ENCODE data around the gene PPIL6.

Gene PPIL6

GRCh38 chr6:109360791-109361190, 79.6 kb downstream of the PPIL6 start (continued):
- TF ChIP-seq ZFP3 (CRISPR knock-in tag; IDR thresholded peaks at IDR 0.05) = no peak
- TF ChIP-seq, protein P1, sequence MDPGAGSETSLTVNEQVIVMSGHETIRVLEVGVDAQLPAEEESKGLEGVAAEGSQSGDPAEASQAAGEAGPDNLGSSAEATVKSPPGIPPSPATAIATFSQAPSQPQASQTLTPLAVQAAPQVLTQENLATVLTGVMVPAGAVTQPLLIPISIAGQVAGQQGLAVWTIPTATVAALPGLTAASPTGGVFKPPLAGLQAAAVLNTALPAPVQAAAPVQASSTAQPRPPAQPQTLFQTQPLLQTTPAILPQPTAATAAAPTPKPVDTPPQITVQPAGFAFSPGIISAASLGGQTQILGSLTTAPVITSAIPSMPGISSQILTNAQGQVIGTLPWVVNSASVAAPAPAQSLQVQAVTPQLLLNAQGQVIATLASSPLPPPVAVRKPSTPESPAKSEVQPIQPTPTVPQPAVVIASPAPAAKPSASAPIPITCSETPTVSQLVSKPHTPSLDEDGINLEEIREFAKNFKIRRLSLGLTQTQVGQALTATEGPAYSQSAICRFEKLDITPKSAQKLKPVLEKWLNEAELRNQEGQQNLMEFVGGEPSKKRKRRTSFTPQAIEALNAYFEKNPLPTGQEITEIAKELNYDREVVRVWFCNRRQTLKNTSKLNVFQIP (CRISPR knock-in tag; IDR thresholded peaks at IDR 0.05; ENCODE audit: borderline replicate concordance, low read depth) = no peak
- TF ChIP-seq, protein P2, sequence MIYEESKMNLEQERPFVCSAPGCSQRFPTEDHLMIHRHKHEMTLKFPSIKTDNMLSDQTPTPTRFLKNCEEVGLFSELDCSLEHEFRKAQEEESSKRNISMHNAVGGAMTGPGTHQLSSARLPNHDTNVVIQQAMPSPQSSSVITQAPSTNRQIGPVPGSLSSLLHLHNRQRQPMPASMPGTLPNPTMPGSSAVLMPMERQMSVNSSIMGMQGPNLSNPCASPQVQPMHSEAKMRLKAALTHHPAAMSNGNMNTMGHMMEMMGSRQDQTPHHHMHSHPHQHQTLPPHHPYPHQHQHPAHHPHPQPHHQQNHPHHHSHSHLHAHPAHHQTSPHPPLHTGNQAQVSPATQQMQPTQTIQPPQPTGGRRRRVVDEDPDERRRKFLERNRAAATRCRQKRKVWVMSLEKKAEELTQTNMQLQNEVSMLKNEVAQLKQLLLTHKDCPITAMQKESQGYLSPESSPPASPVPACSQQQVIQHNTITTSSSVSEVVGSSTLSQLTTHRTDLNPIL (CRISPR knock-in tag; IDR thresholded peaks at IDR 0.05; ENCODE audit: low read depth) = no peak
- no peak for TF ChIP-seq ZNF565 (CRISPR knock-in tag; conservative IDR thresholded peaks at IDR 0.05; ENCODE audit: low read depth)

DNA sequence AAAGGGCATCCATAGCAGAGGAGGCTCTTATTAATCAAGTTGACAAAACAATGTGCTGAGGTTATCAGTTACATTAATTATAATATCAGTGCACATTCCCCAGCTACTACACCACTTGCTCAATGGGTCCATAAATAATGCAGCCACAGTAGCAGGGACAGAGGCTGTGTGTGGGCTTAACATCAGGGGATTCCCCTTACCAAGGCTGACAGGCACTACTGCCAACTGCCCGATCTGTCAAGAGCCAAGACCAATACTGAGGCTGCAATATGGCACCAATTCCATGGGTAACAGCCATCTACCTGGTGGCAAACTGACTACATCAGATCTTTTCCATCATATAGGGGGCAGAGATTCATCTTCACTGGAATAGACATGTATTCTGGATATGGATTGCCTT, 80.1 kb downstream of the PPIL6 start:
- ATAC-seq = no peak
- TF ChIP-seq CSRNP3 (CRISPR knock-in tag; IDR thresholded peaks at IDR 0.05) (no peak), TOX (CRISPR knock-in tag; IDR thresholded peaks at IDR 0.05; ENCODE audit: borderline replicate concordance) (no peak), PPARA (CRISPR knock-in tag; IDR thresholded peaks at IDR 0.05; ENCODE audit: borderline replicate concordance) (no peak), CSDC2 (CRISPR knock-in tag; IDR thresholded peaks at IDR 0.05) (no peak), TCF4 (CRISPR knock-in tag; IDR thresholded peaks at IDR 0.05; ENCODE audit: borderline replicate concordance) (no peak), RARB (CRISPR knock-in tag; IDR thresholded peaks at IDR 0.05) (no peak), ZNF8 (CRISPR knock-in tag; IDR thresholded peaks at IDR 0.05) (no peak), BACH2 (CRISPR knock-in tag; IDR thresholded peaks at IDR 0.05; ENCODE audit: borderline replicate concordance) (no peak), ZFP3 (CRISPR knock-in tag; IDR thresholded peaks at IDR 0.05) (no peak)
- TF ChIP-seq, protein P3, sequence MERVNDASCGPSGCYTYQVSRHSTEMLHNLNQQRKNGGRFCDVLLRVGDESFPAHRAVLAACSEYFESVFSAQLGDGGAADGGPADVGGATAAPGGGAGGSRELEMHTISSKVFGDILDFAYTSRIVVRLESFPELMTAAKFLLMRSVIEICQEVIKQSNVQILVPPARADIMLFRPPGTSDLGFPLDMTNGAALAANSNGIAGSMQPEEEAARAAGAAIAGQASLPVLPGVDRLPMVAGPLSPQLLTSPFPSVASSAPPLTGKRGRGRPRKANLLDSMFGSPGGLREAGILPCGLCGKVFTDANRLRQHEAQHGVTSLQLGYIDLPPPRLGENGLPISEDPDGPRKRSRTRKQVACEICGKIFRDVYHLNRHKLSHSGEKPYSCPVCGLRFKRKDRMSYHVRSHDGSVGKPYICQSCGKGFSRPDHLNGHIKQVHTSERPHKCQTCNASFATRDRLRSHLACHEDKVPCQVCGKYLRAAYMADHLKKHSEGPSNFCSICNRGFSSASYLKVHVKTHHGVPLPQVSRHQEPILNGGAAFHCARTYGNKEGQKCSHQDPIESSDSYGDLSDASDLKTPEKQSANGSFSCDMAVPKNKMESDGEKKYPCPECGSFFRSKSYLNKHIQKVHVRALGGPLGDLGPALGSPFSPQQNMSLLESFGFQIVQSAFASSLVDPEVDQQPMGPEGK (CRISPR knock-in tag; IDR thresholded peaks at IDR 0.05; ENCODE audit: borderline replicate concordance) = no peak
- TF ChIP-seq, protein P1 (CRISPR knock-in tag; IDR thresholded peaks at IDR 0.05; ENCODE audit: borderline replicate concordance, low read depth) = no peak

DNA sequence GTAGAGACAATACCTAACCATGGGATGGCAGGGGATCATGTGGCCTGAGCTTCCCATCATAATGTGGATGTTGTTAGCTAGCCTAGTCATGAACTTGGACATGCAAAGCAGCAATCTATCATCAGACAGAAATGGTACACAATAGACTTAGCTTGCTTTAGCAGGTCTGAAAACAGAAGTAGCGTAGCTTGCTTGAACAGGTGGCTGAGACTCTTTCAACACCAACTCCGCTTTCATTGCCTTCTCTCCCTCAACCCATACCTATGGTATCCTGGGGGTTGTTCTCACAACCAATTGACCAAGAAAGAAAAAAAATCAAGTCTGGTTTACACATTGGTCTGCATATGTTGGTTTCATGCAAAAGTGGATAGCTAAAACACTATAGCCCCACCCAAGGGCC, 81.2 kb downstream of the PPIL6 start:
- no peak for ATAC-seq
- no peak for TF ChIP-seq TOX (CRISPR knock-in tag; IDR thresholded peaks at IDR 0.05; ENCODE audit: borderline replicate concordance)
- TF ChIP-seq GLIS3 (CRISPR knock-in tag; IDR thresholded peaks at IDR 0.05) = no peak
- TF ChIP-seq ISL1 (CRISPR knock-in tag; IDR thresholded peaks at IDR 0.05) = no peak

DNA sequence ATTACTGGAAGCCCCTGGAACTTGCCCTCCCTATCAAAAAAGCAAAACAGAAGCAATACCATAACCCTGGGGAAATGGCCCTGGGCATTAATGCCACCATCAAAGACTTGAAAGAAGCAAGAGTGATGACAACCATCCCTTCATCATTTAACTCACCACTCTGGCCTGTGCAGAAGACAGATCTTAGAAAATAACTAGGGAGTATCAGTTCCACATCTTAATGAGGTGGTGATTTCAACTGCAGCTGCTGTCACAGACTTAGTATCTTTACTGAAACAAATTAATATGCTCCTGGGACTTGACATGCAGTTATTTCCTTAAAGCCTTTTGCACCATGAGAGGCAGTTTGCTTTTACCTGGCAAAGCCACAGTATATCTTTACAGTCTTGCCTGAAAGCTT, 82.2 kb downstream of the PPIL6 start:
- TF ChIP-seq, protein P3 (CRISPR knock-in tag; IDR thresholded peaks at IDR 0.05; ENCODE audit: borderline replicate concordance) = no peak
- TF ChIP-seq ZFP30 (CRISPR knock-in tag; IDR thresholded peaks at IDR 0.05) (no peak), ZNF70 (CRISPR knock-in tag; IDR thresholded peaks at IDR 0.05) (no peak), ISL1 (CRISPR knock-in tag; IDR thresholded peaks at IDR 0.05) (no peak), OSR1 (CRISPR knock-in tag; IDR thresholded peaks at IDR 0.05) (no peak), ZC3H10 (CRISPR knock-in tag; IDR thresholded peaks at IDR 0.05) (no peak)
- TF ChIP-seq, protein P1 (CRISPR knock-in tag; IDR thresholded peaks at IDR 0.05; ENCODE audit: borderline replicate concordance, low read depth) = no peak
- ATAC-seq = no peak
